ENCODE data around the gene ADGRB2.

- TF ChIP-seq, protein P1, sequence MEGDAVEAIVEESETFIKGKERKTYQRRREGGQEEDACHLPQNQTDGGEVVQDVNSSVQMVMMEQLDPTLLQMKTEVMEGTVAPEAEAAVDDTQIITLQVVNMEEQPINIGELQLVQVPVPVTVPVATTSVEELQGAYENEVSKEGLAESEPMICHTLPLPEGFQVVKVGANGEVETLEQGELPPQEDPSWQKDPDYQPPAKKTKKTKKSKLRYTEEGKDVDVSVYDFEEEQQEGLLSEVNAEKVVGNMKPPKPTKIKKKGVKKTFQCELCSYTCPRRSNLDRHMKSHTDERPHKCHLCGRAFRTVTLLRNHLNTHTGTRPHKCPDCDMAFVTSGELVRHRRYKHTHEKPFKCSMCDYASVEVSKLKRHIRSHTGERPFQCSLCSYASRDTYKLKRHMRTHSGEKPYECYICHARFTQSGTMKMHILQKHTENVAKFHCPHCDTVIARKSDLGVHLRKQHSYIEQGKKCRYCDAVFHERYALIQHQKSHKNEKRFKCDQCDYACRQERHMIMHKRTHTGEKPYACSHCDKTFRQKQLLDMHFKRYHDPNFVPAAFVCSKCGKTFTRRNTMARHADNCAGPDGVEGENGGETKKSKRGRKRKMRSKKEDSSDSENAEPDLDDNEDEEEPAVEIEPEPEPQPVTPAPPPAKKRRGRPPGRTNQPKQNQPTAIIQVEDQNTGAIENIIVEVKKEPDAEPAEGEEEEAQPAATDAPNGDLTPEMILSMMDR (IDR thresholded peaks at IDR 0.05; ENCODE audit: low read depth, low read length): peak; percentile 57
- TF ChIP-seq EZH2phosphoT487 (IDR thresholded peaks at IDR 0.05; ENCODE audit: low read depth): no peak
These were observed 58.9 kb downstream of the ADGRB2 start for GRCh38 chr1:31705080-31705866.

Measured in OCI-LY3 (cell line).